ENCODE measurements around the gene LDB3. TPM values are rescaled to one million over a fixed set of nuclear protein-coding genes. Genes with fewer than 3 reads are reported as not detected.

The LDB3 gene
- total and polyA plus RNA-seq, 11 donors = 165 to 1,759 (median 1,273) TPM

GRCh38 chr10:86652361-86653202 is 15.7 kb upstream of the LDB3 start:
- H3K4me1 ChIP-seq = peaks cover 0 to 45% (median 23%) of the 10 kb centered on the region in 12 donors
- intact Hi-C loops (cut with DNase I) = no loop called here
- WGBS, 4 donors = 70 to 81% (median 74%) methylated on average over 13 to 14 of the region's 14 CpGs
- no peaks in the 10 kb centered on the region for H3K27me3 ChIP-seq
- no peak for TF ChIP-seq POLR2A (IDR thresholded peaks at IDR 0.05)
- TF ChIP-seq, protein P1, sequence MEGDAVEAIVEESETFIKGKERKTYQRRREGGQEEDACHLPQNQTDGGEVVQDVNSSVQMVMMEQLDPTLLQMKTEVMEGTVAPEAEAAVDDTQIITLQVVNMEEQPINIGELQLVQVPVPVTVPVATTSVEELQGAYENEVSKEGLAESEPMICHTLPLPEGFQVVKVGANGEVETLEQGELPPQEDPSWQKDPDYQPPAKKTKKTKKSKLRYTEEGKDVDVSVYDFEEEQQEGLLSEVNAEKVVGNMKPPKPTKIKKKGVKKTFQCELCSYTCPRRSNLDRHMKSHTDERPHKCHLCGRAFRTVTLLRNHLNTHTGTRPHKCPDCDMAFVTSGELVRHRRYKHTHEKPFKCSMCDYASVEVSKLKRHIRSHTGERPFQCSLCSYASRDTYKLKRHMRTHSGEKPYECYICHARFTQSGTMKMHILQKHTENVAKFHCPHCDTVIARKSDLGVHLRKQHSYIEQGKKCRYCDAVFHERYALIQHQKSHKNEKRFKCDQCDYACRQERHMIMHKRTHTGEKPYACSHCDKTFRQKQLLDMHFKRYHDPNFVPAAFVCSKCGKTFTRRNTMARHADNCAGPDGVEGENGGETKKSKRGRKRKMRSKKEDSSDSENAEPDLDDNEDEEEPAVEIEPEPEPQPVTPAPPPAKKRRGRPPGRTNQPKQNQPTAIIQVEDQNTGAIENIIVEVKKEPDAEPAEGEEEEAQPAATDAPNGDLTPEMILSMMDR (IDR thresholded peaks at IDR 0.05) = no peak
- no peak overlapping the region for H3K27ac ChIP-seq
- no peaks in the 10 kb centered on the region for H3K36me3 ChIP-seq
- no peak overlapping the region for H3K4me3 ChIP-seq
- DNase-seq (peak in 3 of 5 donors; percentile 13 to 52 (median 15)), ATAC-seq (no peak)
- no peaks in the 10 kb centered on the region for H3K9me3 ChIP-seq

DNA sequence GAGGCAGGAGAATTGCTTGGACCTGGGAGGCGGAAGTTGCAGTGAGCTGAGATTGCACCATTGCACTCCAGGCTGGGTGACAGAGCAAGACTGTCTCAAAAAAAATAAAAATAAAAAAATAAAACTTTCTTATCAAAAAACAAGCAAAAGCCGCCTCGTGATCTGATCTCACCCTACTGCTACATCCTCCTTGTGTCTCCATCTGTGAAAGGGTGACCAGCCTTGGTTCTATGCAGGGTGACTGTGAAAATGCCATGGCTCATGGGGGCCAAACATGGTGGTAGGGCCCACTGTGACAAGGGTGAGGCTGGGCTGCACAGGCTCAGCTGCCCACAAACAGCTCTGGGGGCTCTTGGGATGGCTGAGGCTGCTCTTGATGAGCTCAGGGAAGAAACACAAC is 14.9 kb upstream of the LDB3 start:
- no peaks in the 10 kb centered on the region for H3K27me3 ChIP-seq
- intact Hi-C loops (cut with DNase I) = no loop called here
- peaks cover 0 to 52% (median 22%) of the 10 kb centered on the region in 12 donors for H3K4me1 ChIP-seq
- H3K4me3 ChIP-seq = no peak overlapping the region
- peak in 1 of 5 donors; percentile 11 for DNase-seq
- WGBS, 4 donors = 83 to 89% (median 85%) methylated on average over 3 of the region's 3 CpGs
- no peak overlapping the region for H3K27ac ChIP-seq
- ATAC-seq = no peak
- H3K9me3 ChIP-seq = no peaks in the 10 kb centered on the region
- TF ChIP-seq POLR2A (IDR thresholded peaks at IDR 0.05) = no peak
- TF ChIP-seq, protein P1 (IDR thresholded peaks at IDR 0.05) = no peak
- no peaks in the 10 kb centered on the region for H3K36me3 ChIP-seq

- WGBS, 4 donors = 94 to 98% (median 95%) methylated on average over 3 of the region's 3 CpGs
- no peaks in the 10 kb centered on the region for H3K9me3 ChIP-seq
- peak in 1 of 5 donors; percentile 5 for DNase-seq
- no peaks in the 10 kb centered on the region for H3K36me3 ChIP-seq
- H3K4me1 ChIP-seq = peaks cover 0 to 52% (median 19%) of the 10 kb centered on the region in 12 donors
- ATAC-seq = no peak
- H3K4me3 ChIP-seq = no peak overlapping the region
- no peak for TF ChIP-seq POLR2A (IDR thresholded peaks at IDR 0.05)
- TF ChIP-seq, protein P1 (IDR thresholded peaks at IDR 0.05) = no peak
- intact Hi-C loops (cut with DNase I) = no loop called here
- no peaks in the 10 kb centered on the region for H3K27me3 ChIP-seq
- H3K27ac ChIP-seq = no peak overlapping the region
Observed at GRCh38 chr10:86653987-86654386, 14.3 kb upstream of the LDB3 start.

DNA sequence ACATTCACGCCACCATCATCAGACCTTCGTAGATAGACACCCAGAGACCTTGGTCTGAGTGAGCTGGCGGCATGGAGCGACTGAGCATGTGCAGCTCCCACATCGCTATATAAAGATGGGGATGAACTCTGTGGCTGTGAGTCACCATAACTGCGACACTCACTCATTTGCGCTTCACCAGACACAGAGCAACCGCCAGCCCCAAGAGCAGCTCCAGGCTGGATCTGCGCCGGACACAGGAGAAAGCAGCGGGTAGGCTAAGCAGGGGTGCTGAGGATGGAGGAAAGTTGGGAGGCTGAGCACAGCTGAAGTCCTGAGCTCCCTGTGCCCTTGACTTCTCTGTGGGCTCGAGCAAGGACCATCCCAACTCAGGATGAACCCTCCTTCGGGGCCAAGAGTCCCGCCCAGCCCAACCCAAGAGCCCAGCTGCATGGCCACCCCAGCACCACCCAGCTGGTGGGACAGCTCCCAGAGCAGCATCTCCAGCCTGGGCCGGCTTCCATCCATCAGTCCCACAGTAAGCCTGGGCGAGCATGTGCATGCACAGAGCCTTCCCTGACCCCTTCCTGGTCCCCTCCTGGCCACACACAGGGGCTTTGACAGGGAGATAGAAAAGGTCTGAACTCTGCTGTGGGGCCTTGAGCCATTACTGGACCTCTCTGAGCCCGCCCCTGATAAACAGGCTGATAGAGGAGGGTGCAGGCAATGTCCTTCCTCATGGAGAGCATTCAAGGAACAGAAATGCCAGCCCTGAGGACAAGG is 13.7 kb upstream of the LDB3 start, which contains the start of gene OPN4:
Gene OPN4, plus strand, starts transcription at position 137 of the 762 bp plus-strand sequence. Its CDS starts 237 bp downstream, at position 374.
- intact Hi-C loops (cut with DNase I) = no loop called here

More for the DNA sequence above, 13.7 kb upstream of the LDB3 start, which contains the start of gene OPN4:
- TF ChIP-seq POLR2A (IDR thresholded peaks at IDR 0.05) = no peak
- TF ChIP-seq, protein P1 (IDR thresholded peaks at IDR 0.05) = no peak
- Histone ChIP-seq H3K36me3 (no peaks in the 10 kb centered on the region), H3K4me1 (peaks cover 0 to 51% (median 15%) of the 10 kb centered on the region in 12 donors), H3K4me3 (no peak within 1 kb of the TSS), H3K27ac (no peak within 1 kb of the TSS), H3K9me3 (no peaks in the 10 kb centered on the region), H3K27me3 (no peaks in the 10 kb centered on the region)
- DNase-seq (peak in 2 of 5 donors; percentile 14 to 27), ATAC-seq (no peak)
- 86 to 96% (median 92%) methylated on average over 6 to 17 of the region's 17 CpGs for WGBS, 4 donors

All from heart left ventricle (tissue), 16 donors.